Measurements from ENCODE around the gene ZNF708. TPM values are rescaled to one million over a fixed set of nuclear protein-coding genes. Genes with fewer than 3 reads are reported as not detected.

ZNF708 gene
- total and polyA plus RNA-seq, 2 of the 8 experiments (the other 6 are each of a cell fraction or from before 2014, with no cell fraction given), result 4.1 to 40.0 TPM

- 86% methylated on average over 2 of the region's 2 CpGs; no CpG with 5 or more reads in 1 of the 2 experiments for WGBS, 2 experiments (ENCODE audit: extremely low coverage in 1 of 2, insufficient coverage in 1 of 2, insufficient read length in 1 of 2, insufficient replicate concordance in 2 of 2, low coverage in 1 of 2, low lambda C conversion rate in 2 of 2, missing lambda C conversion rate in 1 of 2)
- no peaks in the 10 kb centered on the region for H3K27me3 ChIP-seq (replicated peaks in 1 of 4; ENCODE audit: control insufficient read depth in 3 of 4, extremely low read depth in 1 of 4, insufficient read depth in 3 of 4, low read length in 3 of 4)
- H2AK5ac ChIP-seq (ENCODE audit: low read depth, low read length), result no peak overlapping the region
- H3K14ac ChIP-seq (ENCODE audit: insufficient read length), result no peak overlapping the region
- no peak overlapping the region for H3K4ac ChIP-seq (replicated peaks; ENCODE audit: insufficient read length, low read depth, low read length)
- no peak overlapping the region for H4K91ac ChIP-seq (replicated peaks; ENCODE audit: insufficient read length, low read length)
- H3K4me2 ChIP-seq (ENCODE audit: insufficient read depth in 1 of 2, low read depth in 2 of 2, low read length in 2 of 2), result no peak overlapping the region
- H3K4me1 ChIP-seq (replicated peaks in 1 of 4; ENCODE audit: control insufficient read depth in 3 of 4, insufficient read depth in 4 of 4, low read length in 3 of 4), result peaks cover 0 to 9% (median 2%) of the 10 kb centered on the region in 4 experiments; a peak in 3 of 7 replicates
- no peak overlapping the region for H3K4me3 ChIP-seq (ENCODE audit: extremely low read depth in 1 of 4, insufficient read depth in 2 of 4, low read depth in 3 of 4, low read length in 4 of 4)
- peaks cover 2 to 74% of the 10 kb centered on the region in 2 experiments; a peak in 3 of 4 replicates for H3K79me2 ChIP-seq (ENCODE audit: control insufficient read depth in 1 of 2, insufficient read depth in 2 of 2, low read length in 2 of 2)
- TF ChIP-seq GABPA (IDR thresholded peaks at IDR 0.05; ENCODE audit: borderline replicate concordance, insufficient read depth, low read length), result no peak
- no peak overlapping the region for H3K56ac ChIP-seq (replicated peaks; ENCODE audit: insufficient read length, low read depth, low read length)
- H3K23me2 ChIP-seq (ENCODE audit: low read depth, low read length), result no peaks in the 10 kb centered on the region
- H3K9me3 ChIP-seq (ENCODE audit: insufficient read depth in 2 of 2, low read depth in 1 of 2, low read length in 1 of 2), result peaks cover 2 to 5% of the 10 kb centered on the region in 2 experiments; a peak in 1 of 4 replicates
- H2BK12ac ChIP-seq (ENCODE audit: low read depth, low read length), result no peak overlapping the region
- CTCF ChIA-PET (ENCODE audit: partially characterized antibody), result no interaction called here
- H4K8ac ChIP-seq (ENCODE audit: extremely low read depth, insufficient read depth, low read length), result no peak overlapping the region
- no peak overlapping the region for H2BK20ac ChIP-seq (ENCODE audit: low read length)
- no peak for DNase-seq (ENCODE audit: low read depth in 1 of 2, low spot score in 2 of 2)
- H4K20me1 ChIP-seq (replicated peaks in 1 of 2; ENCODE audit: control insufficient read depth in 1 of 2, insufficient read depth in 2 of 2, low read length in 2 of 2), result peaks cover 0 to 3% of the 10 kb centered on the region in 2 experiments
- H3K79me1 ChIP-seq (ENCODE audit: low read depth, low read length), result peaks cover 6% of the 10 kb centered on the region
- H2BK120ac ChIP-seq (replicated peaks; ENCODE audit: low read depth, low read length), result no peak overlapping the region
- H2BK5ac ChIP-seq (ENCODE audit: low read depth, low read length), result no peak overlapping the region
- H3K27ac ChIP-seq (ENCODE audit: low read depth, low read length), result no peak overlapping the region
- peaks cover 0 to 20% (median 5%) of the 10 kb centered on the region in 4 experiments; a peak in 5 of 8 replicates for H3K36me3 ChIP-seq (ENCODE audit: control insufficient read depth in 2 of 4, insufficient read depth in 4 of 4, low read length in 3 of 4)
- no peak for FAIRE-seq
- no peak overlapping the region for H2BK15ac ChIP-seq (ENCODE audit: low read length)
- H4K5ac ChIP-seq (ENCODE audit: insufficient read length, low read depth, low read length), result no peak overlapping the region
- H3K18ac ChIP-seq (ENCODE audit: extremely low read depth, low read length), result no peak overlapping the region
- POLR2A ChIA-PET (ENCODE audit: partially characterized antibody), result interaction anchor here (3.5 to 3.6 kb wide), 3 partner anchors 10 to 33 kb away, joined by 16 to 37 read pairs (median 33); partner anchors contain the start of gene ZNF738
- no peak overlapping the region for H3K9ac ChIP-seq (replicated peaks in 1 of 4; ENCODE audit: extremely low read depth in 1 of 4, low read depth in 3 of 4, low read length in 3 of 4)
- H2AFZ ChIP-seq (ENCODE audit: low read length), result no peak overlapping the region
- no peak overlapping the region for H3K23ac ChIP-seq (ENCODE audit: insufficient read length)
Observed at GRCh38 chr19:21326169-21326568, 3.0 kb downstream of the ZNF708 start.
